Stimulated activated CD8-positive, alpha-beta memory T cell treated with anti-CD3 and anti-CD28 coated beads, Interleukin-12 subunit alpha, Interleukin-12 subunit beta, amount 100 ng/mL, for 4 hours (primary cell): ENCODE data around the gene OR11G2.
"Not testable (repeated sequence)": the region's sequence is repeated elsewhere in the genome, so short reads cannot be mapped to it uniquely, and the experiment has no call there.

Source experiments
- DNase-seq: peaks from one replicate; pipeline ENCODE4 v3.0.0-alpha.2; 2020; ENCODE audit warnings: low read depth

Gene OR11G2

GRCh38 chr14:20190596-20190995 lies at the start of gene OR11G2:
Gene OR11G2, plus strand, starts transcription at chr14:20190896. Its CDS starts 6,542 bp downstream, at chr14:20197438.
- no peak for DNase-seq

- DNase-seq, result no peak
Observed at GRCh38 chr14:20143911-20144310, 46.8 kb upstream of the OR11G2 start.

GRCh38 chr14:20144820-20145219 lies 45.9 kb upstream of the OR11G2 start:
- no peak for DNase-seq

- DNase-seq, result no peak
Observed at GRCh38 chr14:20164462-20164861, 26.2 kb upstream of the OR11G2 start.

- no peak for DNase-seq
Observed at GRCh38 chr14:20167091-20167490, 23.6 kb upstream of the OR11G2 start.

GRCh38 chr14:20169852-20170251 lies 20.8 kb upstream of the OR11G2 start:
- DNase-seq, result not testable (repeated sequence)

- DNase-seq, result not testable (repeated sequence)
Observed at GRCh38 chr14:20174205-20174604, 16.5 kb upstream of the OR11G2 start.

- no peak for DNase-seq
Observed at GRCh38 chr14:20176330-20176729, 14.4 kb upstream of the OR11G2 start.

- DNase-seq, result no peak
Observed at GRCh38 chr14:20177433-20177974, 13.2 kb upstream of the OR11G2 start.

- DNase-seq, result no peak
Observed at GRCh38 chr14:20179218-20179617, 11.5 kb upstream of the OR11G2 start.

GRCh38 chr14:20179880-20180279 lies 10.8 kb upstream of the OR11G2 start:
- DNase-seq, result no peak

GRCh38 chr14:20180486-20180885 lies 10.2 kb upstream of the OR11G2 start:
- DNase-seq, result no peak

GRCh38 chr14:20184181-20184580 lies 6.5 kb upstream of the OR11G2 start:
- no peak for DNase-seq

- DNase-seq, result no peak
Observed at GRCh38 chr14:20191396-20191795, 700 bp downstream of the OR11G2 start.

- no peak for DNase-seq
Observed at GRCh38 chr14:20194101-20194500, 3.4 kb downstream of the OR11G2 start.

- not testable (repeated sequence) for DNase-seq
Observed at GRCh38 chr14:20195170-20195569, 4.5 kb downstream of the OR11G2 start.

GRCh38 chr14:20195911-20196310 lies 5.2 kb downstream of the OR11G2 start:
- no peak for DNase-seq

GRCh38 chr14:20197459-20197858 lies 6.8 kb downstream of the OR11G2 start:
- no peak for DNase-seq

GRCh38 chr14:20198991-20199390 lies 8.3 kb downstream of the OR11G2 start:
- DNase-seq, result no peak

- no peak for DNase-seq
Observed at GRCh38 chr14:20204721-20205120, 14.0 kb downstream of the OR11G2 start.

GRCh38 chr14:20209595-20209994 lies 18.9 kb downstream of the OR11G2 start:
- no peak for DNase-seq

GRCh38 chr14:20212406-20212805 lies 21.7 kb downstream of the OR11G2 start:
- not testable (repeated sequence) for DNase-seq

GRCh38 chr14:20215196-20215595 lies 24.5 kb downstream of the OR11G2 start:
- no peak for DNase-seq

GRCh38 chr14:20219033-20219432 lies 28.3 kb downstream of the OR11G2 start:
- no peak for DNase-seq

GRCh38 chr14:20223410-20223809 lies 32.7 kb downstream of the OR11G2 start, which contains the start of gene OR11H6:
Gene OR11H6, plus strand, starts transcription at chr14:20223710. Its CDS starts 0 bp downstream, at chr14:20223710.
- DNase-seq, result no peak
